Measurements from ENCODE around the gene CAB39L.

CAB39L gene

DNA sequence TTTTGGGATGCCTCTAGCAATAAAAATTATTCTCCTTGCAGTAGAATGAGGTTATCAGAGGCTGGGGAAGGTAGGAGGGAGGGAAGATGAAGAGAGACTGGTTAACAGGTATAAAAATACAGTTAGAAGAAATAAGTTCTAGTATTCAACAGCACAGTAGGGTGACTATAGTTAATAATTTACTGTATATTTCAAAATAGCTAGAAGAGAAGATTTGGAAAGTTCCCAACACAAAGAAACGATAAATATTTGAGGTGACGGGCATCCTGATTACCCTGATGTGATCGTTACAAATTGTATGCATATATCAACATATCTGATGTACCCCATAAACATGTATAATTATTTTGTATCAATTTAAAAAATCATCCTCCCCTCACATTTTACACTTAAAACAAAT is 102.3 kb downstream of the CAB39L start:
- TF ChIP-seq EGR1 (IDR thresholded peaks at IDR 0.05) (no peak), CEBPB (IDR thresholded peaks at IDR 0.05) (no peak), ZBTB7A (IDR thresholded peaks at IDR 0.05; ENCODE audit: low read depth) (no peak), NFIC (IDR thresholded peaks at IDR 0.05) (no peak), TCF12 (IDR thresholded peaks at IDR 0.05; ENCODE audit: low read depth) (no peak), EP300 (IDR thresholded peaks at IDR 0.05; ENCODE audit: borderline replicate concordance) (no peak), TAF1 (IDR thresholded peaks at IDR 0.05; ENCODE audit: low read depth) (no peak), TEAD4 (IDR thresholded peaks at IDR 0.05) (no peak), YY1 (IDR thresholded peaks at IDR 0.05; ENCODE audit: low read depth) (no peak), FOXM1 (IDR thresholded peaks at IDR 0.05; ENCODE audit: borderline replicate concordance, low read depth) (no peak), CREB1 (IDR thresholded peaks at IDR 0.05; ENCODE audit: low read depth) (no peak), RAD21 (IDR thresholded peaks at IDR 0.05; ENCODE audit: low read depth) (no peak)
- TF ChIP-seq, protein P1, sequence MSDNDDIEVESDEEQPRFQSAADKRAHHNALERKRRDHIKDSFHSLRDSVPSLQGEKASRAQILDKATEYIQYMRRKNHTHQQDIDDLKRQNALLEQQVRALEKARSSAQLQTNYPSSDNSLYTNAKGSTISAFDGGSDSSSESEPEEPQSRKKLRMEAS (IDR thresholded peaks at IDR 0.05) = no peak
- TF ChIP-seq, protein P2, sequence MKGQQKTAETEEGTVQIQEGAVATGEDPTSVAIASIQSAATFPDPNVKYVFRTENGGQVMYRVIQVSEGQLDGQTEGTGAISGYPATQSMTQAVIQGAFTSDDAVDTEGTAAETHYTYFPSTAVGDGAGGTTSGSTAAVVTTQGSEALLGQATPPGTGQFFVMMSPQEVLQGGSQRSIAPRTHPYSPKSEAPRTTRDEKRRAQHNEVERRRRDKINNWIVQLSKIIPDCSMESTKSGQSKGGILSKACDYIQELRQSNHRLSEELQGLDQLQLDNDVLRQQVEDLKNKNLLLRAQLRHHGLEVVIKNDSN (IDR thresholded peaks at IDR 0.05) = no peak

DNA sequence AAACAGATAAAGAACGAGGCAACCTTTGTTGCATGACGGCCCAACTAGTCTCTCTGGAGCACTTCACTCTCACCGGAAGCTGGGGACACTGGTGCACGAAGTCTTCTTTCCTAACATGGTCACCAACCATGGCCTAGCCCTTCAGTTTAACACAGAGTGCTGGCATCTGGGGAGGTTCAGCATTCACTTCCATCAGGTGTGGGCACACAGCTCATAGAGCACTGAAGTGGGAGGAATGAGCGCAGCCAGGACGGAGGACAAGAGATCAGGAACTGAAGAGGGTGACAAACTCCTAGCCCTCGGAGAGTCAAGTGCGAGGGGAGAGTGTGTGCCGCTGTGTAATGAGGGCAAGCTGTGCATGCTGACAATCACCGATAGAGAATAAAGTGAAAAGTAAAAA is 103.7 kb downstream of the CAB39L start:
- TF ChIP-seq, protein P3, sequence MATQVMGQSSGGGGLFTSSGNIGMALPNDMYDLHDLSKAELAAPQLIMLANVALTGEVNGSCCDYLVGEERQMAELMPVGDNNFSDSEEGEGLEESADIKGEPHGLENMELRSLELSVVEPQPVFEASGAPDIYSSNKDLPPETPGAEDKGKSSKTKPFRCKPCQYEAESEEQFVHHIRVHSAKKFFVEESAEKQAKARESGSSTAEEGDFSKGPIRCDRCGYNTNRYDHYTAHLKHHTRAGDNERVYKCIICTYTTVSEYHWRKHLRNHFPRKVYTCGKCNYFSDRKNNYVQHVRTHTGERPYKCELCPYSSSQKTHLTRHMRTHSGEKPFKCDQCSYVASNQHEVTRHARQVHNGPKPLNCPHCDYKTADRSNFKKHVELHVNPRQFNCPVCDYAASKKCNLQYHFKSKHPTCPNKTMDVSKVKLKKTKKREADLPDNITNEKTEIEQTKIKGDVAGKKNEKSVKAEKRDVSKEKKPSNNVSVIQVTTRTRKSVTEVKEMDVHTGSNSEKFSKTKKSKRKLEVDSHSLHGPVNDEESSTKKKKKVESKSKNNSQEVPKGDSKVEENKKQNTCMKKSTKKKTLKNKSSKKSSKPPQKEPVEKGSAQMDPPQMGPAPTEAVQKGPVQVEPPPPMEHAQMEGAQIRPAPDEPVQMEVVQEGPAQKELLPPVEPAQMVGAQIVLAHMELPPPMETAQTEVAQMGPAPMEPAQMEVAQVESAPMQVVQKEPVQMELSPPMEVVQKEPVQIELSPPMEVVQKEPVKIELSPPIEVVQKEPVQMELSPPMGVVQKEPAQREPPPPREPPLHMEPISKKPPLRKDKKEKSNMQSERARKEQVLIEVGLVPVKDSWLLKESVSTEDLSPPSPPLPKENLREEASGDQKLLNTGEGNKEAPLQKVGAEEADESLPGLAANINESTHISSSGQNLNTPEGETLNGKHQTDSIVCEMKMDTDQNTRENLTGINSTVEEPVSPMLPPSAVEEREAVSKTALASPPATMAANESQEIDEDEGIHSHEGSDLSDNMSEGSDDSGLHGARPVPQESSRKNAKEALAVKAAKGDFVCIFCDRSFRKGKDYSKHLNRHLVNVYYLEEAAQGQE (IDR thresholded peaks at IDR 0.05; ENCODE audit: low read depth) = no peak
- TF ChIP-seq, protein P2 (IDR thresholded peaks at IDR 0.05) = no peak
- TF ChIP-seq EP300 (IDR thresholded peaks at IDR 0.05; ENCODE audit: borderline replicate concordance) (no peak), YY1 (IDR thresholded peaks at IDR 0.05; ENCODE audit: low read depth) (no peak), TCF12 (IDR thresholded peaks at IDR 0.05; ENCODE audit: low read depth) (no peak)
- TF ChIP-seq, protein P1 (IDR thresholded peaks at IDR 0.05) = no peak

DNA sequence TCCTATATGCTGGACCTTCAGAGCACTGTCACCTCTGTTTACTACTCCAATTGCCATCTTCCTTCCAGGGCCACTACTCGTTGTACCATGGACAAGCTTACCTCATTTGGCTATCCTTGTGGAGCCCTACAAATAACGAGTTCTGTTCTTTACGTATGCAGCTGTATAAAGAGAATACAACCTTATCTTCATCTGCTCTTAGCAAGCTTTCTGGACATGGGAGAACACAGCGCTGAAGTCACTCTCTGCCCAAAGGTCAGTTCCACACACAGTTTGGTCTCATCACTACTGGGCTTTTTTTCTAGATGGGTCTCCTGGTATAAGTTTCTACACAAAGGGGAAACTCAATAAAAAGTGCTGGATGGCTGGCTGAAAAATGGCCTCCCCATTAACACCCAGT is 107.2 kb downstream of the CAB39L start:
- TF ChIP-seq, protein P2 (IDR thresholded peaks at IDR 0.05) = no peak
- no peak for TF ChIP-seq RAD21 (IDR thresholded peaks at IDR 0.05; ENCODE audit: low read depth)

DNA sequence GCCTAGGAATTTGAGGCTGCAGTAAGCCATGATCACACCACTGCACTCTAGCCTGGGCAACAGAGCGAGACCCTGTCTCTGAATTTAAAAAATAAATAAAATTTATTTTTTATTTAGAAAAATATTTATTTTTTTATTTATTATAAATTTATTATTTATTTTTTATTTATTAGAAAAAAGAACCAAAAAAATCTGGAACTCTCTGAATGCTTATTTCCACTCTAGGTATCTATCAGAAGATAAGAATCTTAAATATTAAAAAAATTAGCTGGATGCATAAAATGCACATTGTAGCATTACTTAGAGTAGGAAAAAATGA is 113.4 kb downstream of the CAB39L start:
- TF ChIP-seq TEAD4 (IDR thresholded peaks at IDR 0.05) = no peak
- no peak for TF ChIP-seq ZBTB7A (IDR thresholded peaks at IDR 0.05; ENCODE audit: low read depth)
- no peak for TF ChIP-seq EGR1 (IDR thresholded peaks at IDR 0.05)
- no peak for TF ChIP-seq YY1 (IDR thresholded peaks at IDR 0.05; ENCODE audit: low read depth)
- TF ChIP-seq RAD21 (IDR thresholded peaks at IDR 0.05; ENCODE audit: low read depth) = no peak
- TF ChIP-seq, protein P1 (IDR thresholded peaks at IDR 0.05) = no peak
- TF ChIP-seq, protein P3 (IDR thresholded peaks at IDR 0.05; ENCODE audit: low read depth) = no peak

DNA sequence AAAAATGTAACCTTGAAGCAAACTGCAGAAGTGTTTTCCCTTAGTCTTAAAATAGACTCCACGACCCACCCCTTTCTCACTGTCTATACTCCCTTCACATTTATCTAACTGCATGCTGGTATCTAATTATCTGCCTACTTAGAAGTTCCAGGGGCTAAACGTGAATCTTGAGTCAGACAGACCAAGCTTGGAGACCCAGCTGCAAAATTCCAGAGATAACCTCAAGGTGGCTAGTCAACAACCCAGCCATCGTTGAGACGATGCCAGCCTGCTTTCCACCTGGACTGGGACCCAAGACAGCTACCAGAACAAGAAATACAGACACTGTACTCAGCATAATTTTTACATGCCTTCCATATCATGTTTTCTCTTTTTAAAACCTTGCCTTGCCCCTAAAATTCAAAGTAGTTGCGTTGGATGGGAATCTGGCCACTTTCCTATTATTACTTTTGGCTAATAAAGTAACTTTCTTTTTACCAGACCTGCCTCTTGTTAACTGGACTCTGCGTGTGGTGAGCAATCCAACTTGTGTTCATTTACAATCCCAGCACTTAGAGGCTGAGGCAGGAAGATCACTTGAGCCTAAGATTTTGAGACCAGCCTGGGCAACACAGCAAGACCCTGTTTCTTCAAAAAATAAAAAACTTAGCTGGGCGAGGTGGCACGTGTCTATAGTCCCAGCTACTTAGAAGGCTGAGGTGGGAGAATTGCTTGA is 113.9 kb downstream of the CAB39L start:
- TF ChIP-seq EGR1 (IDR thresholded peaks at IDR 0.05) = no peak
- TF ChIP-seq, protein P1 (IDR thresholded peaks at IDR 0.05) = no peak
- no peak for TF ChIP-seq CREB1 (IDR thresholded peaks at IDR 0.05; ENCODE audit: low read depth)
- TF ChIP-seq, protein P2 (IDR thresholded peaks at IDR 0.05) = no peak
- no peak for TF ChIP-seq NFIC (IDR thresholded peaks at IDR 0.05)
- TF ChIP-seq RAD21 (IDR thresholded peaks at IDR 0.05; ENCODE audit: low read depth) = no peak
- TF ChIP-seq TCF12 (IDR thresholded peaks at IDR 0.05; ENCODE audit: low read depth) = no peak
- TF ChIP-seq TEAD4 (IDR thresholded peaks at IDR 0.05) = no peak
- no peak for TF ChIP-seq CEBPB (IDR thresholded peaks at IDR 0.05)
- TF ChIP-seq YY1 (IDR thresholded peaks at IDR 0.05; ENCODE audit: low read depth) = no peak
- TF ChIP-seq ZBTB7A (IDR thresholded peaks at IDR 0.05; ENCODE audit: low read depth) = no peak
- no peak for TF ChIP-seq EP300 (IDR thresholded peaks at IDR 0.05; ENCODE audit: borderline replicate concordance)
- TF ChIP-seq, protein P3 (IDR thresholded peaks at IDR 0.05; ENCODE audit: low read depth) = no peak

Data from Ishikawa (cell line).